OCI-LY3 (cell line): ENCODE measurements around the gene RFC2.

ENCODE experiments used
- EZH2phosphoT487 ChIP-seq: fragments of 200-600 bp; shearing (Covaris generic); IDR thresholded peaks from 2 replicates; pipeline ENCODE4 v1.6.1; 2018; ENCODE audit warnings: antibody characterized with exemption, mixed run types, low read depth
- TF ChIP-seq, protein P1 (sequence below): fragments of 200-600, 300-600 bp; sonication (generic); IDR thresholded peaks from 2 replicates; pipeline ENCODE4 v1.5.1; 2014; ENCODE audit warnings: antibody characterized with exemption, low read length, low read depth

GRCh38 chr7:74288034-74288881, 34.1 kb upstream of the RFC2 start:
- TF ChIP-seq, protein P1, sequence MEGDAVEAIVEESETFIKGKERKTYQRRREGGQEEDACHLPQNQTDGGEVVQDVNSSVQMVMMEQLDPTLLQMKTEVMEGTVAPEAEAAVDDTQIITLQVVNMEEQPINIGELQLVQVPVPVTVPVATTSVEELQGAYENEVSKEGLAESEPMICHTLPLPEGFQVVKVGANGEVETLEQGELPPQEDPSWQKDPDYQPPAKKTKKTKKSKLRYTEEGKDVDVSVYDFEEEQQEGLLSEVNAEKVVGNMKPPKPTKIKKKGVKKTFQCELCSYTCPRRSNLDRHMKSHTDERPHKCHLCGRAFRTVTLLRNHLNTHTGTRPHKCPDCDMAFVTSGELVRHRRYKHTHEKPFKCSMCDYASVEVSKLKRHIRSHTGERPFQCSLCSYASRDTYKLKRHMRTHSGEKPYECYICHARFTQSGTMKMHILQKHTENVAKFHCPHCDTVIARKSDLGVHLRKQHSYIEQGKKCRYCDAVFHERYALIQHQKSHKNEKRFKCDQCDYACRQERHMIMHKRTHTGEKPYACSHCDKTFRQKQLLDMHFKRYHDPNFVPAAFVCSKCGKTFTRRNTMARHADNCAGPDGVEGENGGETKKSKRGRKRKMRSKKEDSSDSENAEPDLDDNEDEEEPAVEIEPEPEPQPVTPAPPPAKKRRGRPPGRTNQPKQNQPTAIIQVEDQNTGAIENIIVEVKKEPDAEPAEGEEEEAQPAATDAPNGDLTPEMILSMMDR = no peak
- no peak for TF ChIP-seq EZH2phosphoT487
